C4-2B (cell line): ENCODE results near the gene CEP128.

ENCODE experiments used
- CTCF ChIP-seq: fragments of 450-650 bp; conservative IDR thresholded peaks from 2 replicates; pipeline ENCODE4 v1.5.1; 2017; ENCODE audit warnings: mild to moderate bottlenecking
- ZFX ChIP-seq: fragments of 450-650 bp; IDR thresholded peaks from 2 replicates; pipeline ENCODE4 v1.6.1; 2017

GRCh38 chr14:80468331-80469122 is 473.0 kb downstream of the CEP128 start:
- no peak for TF ChIP-seq CTCF
- TF ChIP-seq ZFX, result no peak
